HL-60/S4 treated with retinoic acid at 250 ng/mL for 4 days and 3 days (cell line): ENCODE measurements around the gene KCND1.

Source experiments
- in situ Hi-C: fragments of 300-500 bp; cut with MboI; formaldehyde crosslinking; loops from 2 replicates; pipeline ENCODE4 v1.7.0; 2022; ENCODE audit warnings: low sequenced_read_pairs

The KCND1 gene

DNA sequence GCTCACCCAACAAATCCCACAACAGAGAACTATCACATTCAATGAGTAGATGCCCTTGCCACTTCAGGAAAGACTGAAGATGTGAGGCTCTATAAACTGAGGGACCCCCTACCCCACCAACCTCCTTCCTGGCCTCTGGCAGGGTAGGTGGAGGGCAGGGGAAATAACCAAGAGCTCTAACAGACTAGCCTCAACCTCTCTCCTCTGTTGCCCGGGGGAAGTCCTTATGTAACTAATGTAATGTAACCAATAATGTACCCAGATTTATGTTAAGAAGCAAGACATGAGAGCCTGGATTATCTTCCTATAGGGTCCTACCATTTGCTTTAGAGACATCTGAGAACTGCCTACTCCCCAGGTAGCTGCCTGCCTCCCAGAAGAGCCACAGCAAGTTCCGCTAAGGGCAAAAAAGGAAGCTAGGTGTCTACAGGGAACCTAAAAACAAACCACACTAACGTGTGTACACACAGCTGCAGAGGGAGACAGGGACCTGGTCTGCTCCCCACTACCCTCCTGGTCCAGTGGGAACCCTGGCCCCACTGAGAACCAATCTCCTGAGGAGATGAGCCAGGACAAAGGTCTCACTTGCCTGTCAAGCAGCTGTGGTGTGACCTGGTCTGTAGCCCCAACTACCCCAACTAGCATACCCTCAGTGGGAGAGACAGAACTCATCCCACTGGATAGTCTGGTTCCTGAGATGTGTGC, 32.0 kb downstream of the KCND1 start:
- in situ Hi-C loops = no loop called here

- in situ Hi-C loops = no loop called here
Observed at GRCh38 chrX:48938721-48939425, 32.8 kb downstream of the KCND1 start.

- in situ Hi-C loops = no loop called here
Observed at GRCh38 chrX:48937054-48937907, 34.4 kb downstream of the KCND1 start.

DNA sequence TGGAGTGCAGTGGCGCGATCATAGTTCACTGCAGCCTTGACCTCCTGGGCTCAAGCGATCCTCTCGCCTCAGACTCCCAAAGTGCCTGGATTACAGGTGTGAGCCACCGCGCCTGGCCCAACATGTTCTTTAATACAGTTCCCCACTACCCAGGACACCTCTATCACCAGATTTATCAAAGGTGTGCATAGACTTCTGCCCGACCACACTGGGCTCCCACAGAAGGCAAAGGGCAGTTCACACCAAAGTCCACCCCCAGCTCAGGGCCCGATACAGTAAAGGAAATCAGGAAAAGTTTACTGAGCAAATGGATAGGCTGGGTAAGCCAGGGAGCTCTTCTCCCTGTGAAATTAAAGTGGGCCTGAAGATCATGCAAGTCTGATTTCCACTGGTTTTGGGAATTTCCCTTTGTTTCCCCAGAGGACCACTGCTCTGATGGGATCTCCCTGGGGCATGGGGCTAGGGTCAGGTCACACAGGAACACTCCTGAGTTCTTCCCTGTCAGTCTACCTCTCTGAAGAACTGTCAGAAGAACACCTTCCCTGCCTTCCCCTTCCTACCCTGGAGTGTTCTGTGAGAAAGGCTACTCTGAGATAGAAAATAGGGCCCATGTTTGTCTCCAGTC, 35.1 kb downstream of the KCND1 start:
- in situ Hi-C loops = no loop called here

DNA sequence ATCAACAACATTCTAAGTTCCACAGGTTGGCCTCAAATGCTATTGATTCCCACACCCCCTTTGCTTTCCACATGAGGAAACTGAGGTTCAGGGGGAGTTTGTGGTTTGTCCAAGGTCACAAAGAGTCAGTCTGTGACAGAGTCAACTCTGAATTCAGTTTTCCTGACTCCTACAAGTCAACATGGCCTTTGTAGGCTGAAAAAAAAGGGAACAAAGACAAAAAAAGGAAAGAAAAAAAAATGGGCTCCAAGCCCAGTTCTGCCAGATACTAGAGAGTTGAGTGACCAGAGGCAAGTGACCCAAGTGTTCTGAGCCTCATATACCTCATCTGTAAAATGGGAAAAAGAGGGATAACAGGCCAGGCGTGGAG, 36.4 kb downstream of the KCND1 start:
- in situ Hi-C loops = no loop called here

DNA sequence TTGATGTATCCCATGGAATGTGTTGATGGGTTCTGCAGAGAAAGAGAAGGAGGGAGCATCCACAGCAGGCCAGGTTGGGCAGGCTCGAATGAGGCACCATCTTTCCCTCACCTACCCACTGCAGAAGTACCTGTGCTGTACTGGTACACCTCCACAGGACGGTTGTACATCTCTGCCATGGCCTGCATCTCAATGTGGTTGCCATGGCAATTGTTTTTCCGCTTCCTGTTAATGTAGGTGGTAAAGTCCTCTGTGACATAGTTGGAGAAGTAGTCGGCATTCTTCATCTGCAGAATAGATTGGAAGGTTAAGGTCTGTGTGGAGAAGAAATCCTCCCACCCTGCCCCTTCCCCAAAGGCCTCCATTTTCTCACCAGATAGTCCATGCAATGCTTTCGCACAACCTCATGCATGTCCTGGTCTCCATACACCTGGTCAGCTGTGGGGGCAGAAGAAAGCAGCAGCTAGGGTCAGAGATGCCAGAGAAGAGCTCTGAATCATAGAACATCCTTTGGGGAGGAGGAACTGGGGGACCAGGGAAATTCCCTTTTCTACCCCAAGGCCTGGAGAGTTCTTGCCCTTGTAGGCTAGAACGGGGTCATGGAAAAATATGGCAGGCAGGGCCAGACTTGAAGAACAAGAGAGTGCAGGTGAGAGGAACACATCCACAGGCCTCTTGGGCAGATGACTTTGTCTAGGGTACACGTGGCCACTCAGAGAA, 36.9 kb downstream of the KCND1 start:
- in situ Hi-C loops = no loop called here

DNA sequence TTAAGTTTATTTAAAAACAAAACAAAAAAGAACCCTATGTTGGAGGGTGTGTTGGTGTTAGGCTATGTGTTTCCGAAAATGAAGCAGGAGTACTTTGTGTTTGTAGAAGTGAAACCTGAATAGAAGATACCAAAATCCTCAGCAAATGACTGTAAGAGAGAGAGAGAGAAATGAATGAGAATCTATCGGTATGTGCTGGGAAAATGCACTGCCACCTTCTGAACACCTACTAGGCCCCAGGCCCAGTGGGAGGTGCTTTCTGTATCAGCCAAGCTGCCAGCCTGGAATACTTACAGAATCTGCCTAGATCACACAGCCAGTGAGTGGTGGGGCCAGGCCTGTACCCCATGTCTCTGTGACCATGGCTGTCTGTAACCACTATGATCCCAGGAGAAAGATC, 37.9 kb downstream of the KCND1 start:
- in situ Hi-C loops = no loop called here

GRCh38 chrX:48927736-48928382, 43.8 kb downstream of the KCND1 start:
- in situ Hi-C loops = no loop called here

- in situ Hi-C loops = no loop called here
Observed at GRCh38 chrX:48927123-48927522, 44.5 kb downstream of the KCND1 start.

- in situ Hi-C loops = no loop called here
Observed at GRCh38 chrX:48924270-48924669, 47.4 kb downstream of the KCND1 start.

GRCh38 chrX:48923771-48924170, 47.9 kb downstream of the KCND1 start:
- in situ Hi-C loops = no loop called here

- in situ Hi-C loops = no loop called here
Observed at GRCh38 chrX:48920718-48921104, 50.9 kb downstream of the KCND1 start.

- in situ Hi-C loops = no loop called here
Observed at GRCh38 chrX:48919947-48920717, 51.5 kb downstream of the KCND1 start.

DNA sequence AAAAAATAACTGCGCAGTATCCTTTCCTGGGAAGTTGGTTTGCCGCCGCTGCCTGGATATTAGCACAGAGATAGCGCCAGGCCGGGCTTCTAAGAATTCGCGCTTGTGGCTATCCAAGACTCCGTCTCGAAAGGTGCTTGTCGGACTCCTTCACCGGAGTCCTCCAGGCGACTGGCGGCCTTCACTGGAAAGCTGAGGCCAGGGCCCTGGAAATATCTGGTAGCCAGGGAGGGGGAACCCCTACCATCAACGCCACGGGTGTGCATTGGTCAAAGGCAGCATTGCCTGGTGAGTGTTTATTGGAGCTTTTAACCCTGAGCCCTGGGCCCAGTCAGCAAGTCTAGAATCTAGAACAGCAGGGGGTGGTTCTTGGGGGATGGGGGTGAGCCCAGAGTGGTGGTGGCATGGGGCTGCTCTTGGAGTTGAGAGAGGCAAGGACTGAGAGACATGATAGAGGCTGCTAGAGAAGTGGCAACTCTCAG, 52.2 kb downstream of the KCND1 start:
- in situ Hi-C loops = no loop called here

- in situ Hi-C loops = no loop called here
Observed at GRCh38 chrX:48918643-48919340, 52.9 kb downstream of the KCND1 start, which contains the start of gene PIM2. TSS of gene PIM2 (minus strand) at chrX:48919024. CDS start at chrX:48918834, 190 bp downstream.

GRCh38 chrX:48918301-48918642, 53.4 kb downstream of the KCND1 start:
- in situ Hi-C loops = no loop called here

DNA sequence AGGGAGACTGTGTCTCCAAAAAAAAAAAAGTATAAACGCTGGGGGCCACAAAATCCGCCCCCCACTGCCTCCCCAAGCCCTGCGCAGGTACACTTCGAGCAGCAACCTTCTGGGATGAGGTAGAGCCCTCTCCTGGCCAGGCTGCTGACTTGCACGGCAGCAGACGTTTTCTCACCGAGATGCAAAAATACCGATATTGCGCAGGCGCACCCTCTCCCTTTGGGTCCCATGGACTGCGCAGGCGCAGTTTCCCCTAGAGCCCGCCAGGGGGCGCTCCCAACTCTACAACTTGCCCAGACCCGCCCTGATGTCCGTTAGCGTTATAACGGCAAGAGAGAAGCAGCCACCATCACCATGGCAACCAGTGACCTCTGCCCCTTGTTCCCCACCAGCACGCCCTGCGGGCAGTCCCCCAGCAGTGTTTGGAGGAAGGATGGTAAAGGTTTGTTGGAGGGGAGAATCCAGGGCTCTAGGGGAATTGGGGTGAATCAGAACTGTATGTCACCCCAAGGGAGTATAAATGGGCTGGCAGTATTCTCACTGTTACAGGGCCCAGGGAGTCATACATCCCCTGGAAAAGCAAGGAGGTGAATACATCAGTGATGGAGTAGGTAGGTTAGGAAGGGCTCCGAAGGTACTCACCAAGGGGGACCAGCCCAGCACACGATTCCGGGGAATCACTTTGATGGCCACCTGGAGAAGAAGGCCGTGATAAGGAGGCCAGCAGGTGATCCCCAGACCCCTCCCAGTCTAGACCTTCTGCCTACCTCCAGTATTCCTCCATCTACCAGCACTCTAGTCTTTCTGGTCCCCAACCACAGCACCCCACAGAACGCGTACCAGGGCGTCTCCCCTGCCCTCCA, 54.3 kb downstream of the KCND1 start:
- in situ Hi-C loops = no loop called here
